GM18502 (cell line): ENCODE data around the gene CABP4.
"Not testable (repeated sequence)": the region's sequence is repeated elsewhere in the genome, so short reads cannot be mapped to it uniquely, and the experiment has no call there.

Experiments used
- ATAC-seq: cut with Tn5 transposase; IDR thresholded peaks from one replicate; pipeline ENCODE4 v1.9.1; 2021; ENCODE audit warnings: mild to moderate bottlenecking; ENCODE audit not compliant: unreplicated experiment, poor library complexity

Gene CABP4

GRCh38 chr11:67418476-67419281, 36.5 kb upstream of the CABP4 start:
- ATAC-seq: no peak

GRCh38 chr11:67419325-67420049, 35.7 kb upstream of the CABP4 start:
- ATAC-seq: no peak

- no peak for ATAC-seq
Observed at GRCh38 chr11:67420147-67420645, 35.0 kb upstream of the CABP4 start.

- peak; percentile 82 for ATAC-seq
Observed at GRCh38 chr11:67420646-67421429, 34.3 kb upstream of the CABP4 start.

DNA sequence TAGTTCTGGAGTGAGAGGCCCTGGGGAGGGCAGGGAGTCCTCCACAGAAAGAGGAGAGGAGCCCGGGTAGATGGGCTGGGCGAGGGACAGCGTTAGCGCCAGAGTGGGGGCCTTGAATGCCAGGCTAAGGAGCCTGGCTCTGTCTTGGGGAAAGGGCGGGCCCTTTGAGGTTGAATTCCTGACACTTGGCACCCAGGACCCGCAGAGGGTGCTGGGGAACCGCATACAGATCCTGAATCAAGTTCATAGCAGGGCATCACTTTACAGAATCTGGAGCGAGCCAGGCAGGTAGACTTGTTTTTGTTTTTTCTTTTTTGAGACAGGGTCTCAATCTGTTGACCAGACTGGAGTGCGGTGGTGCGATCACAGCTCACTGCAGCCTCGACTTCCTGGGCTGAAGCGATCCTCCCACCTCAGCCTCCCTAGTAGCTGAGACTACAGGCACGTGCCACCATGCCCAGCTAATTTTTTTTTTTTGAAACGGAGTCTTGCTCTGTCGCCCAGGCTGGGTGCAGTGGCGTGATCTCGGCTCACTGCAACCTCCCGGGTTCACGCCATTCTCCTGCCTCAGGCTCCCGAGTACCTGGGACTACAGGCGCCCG, 33.6 kb upstream of the CABP4 start:
- no peak for ATAC-seq

DNA sequence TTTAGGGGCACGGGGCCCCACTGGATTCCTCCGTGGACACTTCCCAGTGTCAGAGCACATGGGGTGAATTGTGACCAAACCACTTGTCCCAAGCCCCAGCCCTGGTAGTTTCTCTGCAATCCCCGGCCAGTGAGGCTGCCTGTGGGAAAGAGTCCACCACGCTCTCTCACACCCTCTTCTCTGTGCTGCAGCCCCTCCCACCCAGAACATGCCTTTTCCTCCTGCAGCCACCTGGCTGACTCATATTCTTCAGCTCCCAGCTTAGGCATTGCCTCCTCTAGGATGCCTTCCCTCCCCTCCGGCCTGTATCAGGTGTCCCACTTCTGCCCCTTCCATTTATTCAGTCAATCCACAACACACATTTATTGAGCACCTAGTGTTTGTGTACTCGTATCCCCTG, 32.3 kb upstream of the CABP4 start:
- ATAC-seq: no peak

- ATAC-seq: no peak
Observed at GRCh38 chr11:67423466-67423865, 31.7 kb upstream of the CABP4 start.

- ATAC-seq: no peak
Observed at GRCh38 chr11:67423891-67424613, 31.1 kb upstream of the CABP4 start.

- ATAC-seq: not testable (repeated sequence)
Observed at GRCh38 chr11:67427364-67427859, 27.7 kb upstream of the CABP4 start.

- ATAC-seq: peak; percentile 81
Observed at GRCh38 chr11:67428052-67429001, 26.8 kb upstream of the CABP4 start, which contains the start of gene RPS6KB2. Gene RPS6KB2 (plus strand): TSS chr11:67428494. CDS start chr11:67428546, 52 bp downstream.

GRCh38 chr11:67429038-67429668, 26.0 kb upstream of the CABP4 start:
- no peak for ATAC-seq

DNA sequence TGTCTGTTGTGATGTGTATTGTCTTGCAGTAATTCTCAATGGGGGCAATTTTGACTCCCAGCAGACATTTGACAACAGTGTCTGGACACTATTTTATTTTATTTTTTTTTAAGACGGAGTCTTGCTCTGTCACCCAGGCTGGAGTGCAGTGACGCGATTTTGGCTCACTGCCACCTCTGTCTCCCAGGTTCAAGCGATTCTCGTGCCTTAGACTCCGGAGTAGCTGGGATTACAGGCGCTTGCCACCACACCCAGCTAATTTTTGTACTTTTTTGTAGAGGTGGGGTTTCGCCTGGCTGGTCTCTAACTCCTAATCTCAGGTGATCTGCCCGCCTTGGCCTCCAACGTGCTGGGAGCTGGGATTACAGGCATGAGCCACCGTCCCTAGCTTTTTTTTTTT, 25.4 kb upstream of the CABP4 start:
- no peak for ATAC-seq

- no peak for ATAC-seq
Observed at GRCh38 chr11:67431346-67432249, 23.6 kb upstream of the CABP4 start.

- no peak for ATAC-seq
Observed at GRCh38 chr11:67432655-67433349, 22.4 kb upstream of the CABP4 start.

GRCh38 chr11:67433536-67434394, 21.4 kb upstream of the CABP4 start:
- no peak for ATAC-seq
